HG03135 (cell line): Measurements from ENCODE around the gene TRMU.

ENCODE experiments used
- ATAC-seq: cut with Tn5 transposase; IDR thresholded peaks from one replicate; pipeline ENCODE4 v1.9.1; 2021; ENCODE audit warnings: mild to moderate bottlenecking, moderate library complexity; ENCODE audit not compliant: unreplicated experiment

The TRMU gene

GRCh38 chr22:46355369-46355995 is 20.0 kb downstream of the TRMU start:
- ATAC-seq, result no peak

DNA sequence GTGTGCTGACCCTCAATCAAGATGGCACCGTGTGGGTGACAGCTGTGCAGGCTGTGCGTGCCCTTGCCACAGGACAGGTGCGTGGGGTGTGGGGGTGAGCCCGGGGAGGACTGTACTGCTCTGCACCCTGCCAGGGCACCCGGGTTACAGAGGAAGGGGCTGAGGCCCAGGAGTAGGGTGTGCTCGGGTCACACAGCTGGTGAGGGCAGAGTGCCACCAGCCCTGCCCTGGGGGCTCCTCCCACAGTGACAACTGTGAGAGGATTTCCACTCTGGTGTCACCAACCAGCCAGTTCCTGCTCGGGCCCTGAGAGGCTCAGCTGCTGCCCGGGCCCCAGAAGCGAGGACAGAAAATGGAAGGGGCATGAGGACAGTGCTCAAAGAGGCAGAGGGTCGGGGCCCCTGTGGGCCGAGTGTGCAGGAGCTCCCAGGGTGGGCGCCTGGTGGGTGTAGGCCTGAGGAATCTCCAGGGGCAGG is 20.5 kb downstream of the TRMU start:
- no peak for ATAC-seq

DNA sequence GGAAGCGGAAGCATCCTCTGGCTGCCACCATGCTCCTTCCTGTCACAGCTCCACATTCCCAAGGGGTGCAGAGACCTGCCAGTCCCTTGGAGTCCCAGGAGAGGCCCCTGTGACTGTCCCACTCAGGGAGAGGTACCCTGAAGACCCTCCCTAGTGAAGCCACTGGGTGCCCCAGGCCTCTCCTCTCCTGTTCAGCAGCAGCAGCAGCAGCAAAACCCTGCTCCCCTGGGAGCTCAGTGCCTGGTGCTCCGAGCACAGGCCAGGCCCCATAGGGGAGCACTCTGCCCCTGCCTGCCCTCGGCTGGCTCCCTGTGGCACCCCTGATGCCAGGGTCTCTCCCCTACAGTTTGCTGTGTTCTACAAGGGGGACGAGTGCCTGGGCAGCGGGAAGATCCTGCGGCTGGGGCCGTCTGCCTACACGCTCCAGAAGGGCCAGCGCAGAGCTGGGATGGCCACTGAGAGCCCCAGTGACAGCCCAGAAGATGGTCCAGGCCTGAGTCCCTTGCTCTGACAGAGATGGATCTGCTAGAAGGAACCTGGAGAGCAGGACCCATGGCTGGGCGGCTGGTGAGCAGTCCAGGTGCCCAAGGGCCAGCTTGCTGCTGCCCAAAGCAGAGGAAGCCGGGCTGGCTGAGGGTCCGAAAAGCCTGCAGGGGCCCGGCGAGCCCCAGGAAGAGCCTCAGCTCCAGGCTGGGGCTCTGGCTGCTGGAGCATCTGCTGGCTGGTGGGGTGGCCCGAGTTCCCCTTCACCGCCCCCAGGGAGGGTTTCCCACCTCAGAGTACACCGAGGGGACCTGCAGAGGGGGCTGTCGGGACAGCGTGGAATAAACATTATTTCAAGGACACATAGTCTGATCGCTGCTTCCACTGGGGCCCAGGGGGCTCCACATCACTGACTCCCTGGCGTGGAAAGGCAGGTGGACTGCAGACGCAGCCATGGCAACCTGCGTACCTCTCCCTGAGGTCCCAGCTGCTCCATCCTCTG is 21.3 kb downstream of the TRMU start:
- ATAC-seq, result no peak

DNA sequence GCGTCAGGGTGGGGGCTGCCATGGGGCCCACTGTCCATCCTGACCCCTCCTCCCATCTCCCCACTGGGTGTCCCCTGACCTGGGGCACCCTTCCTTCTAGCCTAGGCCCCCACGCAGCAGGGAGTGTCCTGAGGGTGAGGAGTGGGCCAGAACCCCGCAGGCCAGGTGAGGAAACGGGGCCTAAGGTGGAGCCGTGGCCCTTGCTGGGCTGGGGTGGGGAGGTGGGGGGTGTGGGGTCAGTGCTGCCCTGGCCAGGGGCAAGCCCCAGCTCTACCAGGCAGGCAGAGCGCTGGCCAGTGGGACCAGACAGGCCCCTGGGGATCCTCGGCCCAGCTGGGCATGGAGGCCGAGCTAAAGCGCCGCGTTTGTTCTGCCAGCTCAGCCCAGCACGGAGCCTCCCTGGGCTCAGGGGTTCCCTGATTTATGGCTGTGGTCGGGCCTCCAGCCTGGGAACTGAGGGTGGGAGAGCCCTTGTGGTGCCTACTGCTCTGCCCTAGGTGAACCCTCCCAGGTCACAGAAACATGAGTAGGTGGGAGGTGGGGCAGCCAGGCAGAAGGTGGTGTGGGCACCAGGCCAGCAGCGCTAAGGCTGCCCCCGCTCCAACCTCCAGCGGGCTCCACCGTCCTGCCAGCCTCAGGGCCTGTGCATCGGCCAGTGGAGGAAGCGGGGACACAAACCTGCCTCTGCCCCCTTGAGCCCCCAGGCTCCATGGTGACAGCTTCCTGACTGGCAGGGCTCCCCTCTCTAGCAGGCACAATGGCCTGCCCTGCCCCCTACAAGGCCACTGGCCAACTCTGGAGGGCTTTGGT is 22.4 kb downstream of the TRMU start:
- ATAC-seq, result no peak

DNA sequence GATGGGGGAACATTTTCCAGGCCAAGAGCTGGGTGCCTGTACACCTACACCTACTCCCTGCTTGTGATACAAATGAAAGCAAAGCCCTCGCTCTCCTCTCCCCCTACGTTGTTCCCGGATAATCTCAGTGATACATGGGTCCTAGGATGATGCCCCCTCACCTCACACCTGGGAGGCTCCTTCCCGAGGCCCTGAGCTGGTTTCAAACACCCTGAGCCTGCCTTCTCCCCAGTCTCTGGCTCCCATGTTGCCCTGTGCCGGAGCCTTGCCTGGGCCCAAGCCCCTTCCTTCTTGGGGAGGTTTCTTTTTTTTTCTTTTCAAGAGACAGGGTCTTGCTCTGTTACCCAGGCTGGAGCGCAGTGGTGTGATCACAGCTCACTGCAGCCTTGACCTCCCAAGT is 23.3 kb downstream of the TRMU start:
- no peak for ATAC-seq

GRCh38 chr22:46359362-46359761 is 23.8 kb downstream of the TRMU start:
- no peak for ATAC-seq

DNA sequence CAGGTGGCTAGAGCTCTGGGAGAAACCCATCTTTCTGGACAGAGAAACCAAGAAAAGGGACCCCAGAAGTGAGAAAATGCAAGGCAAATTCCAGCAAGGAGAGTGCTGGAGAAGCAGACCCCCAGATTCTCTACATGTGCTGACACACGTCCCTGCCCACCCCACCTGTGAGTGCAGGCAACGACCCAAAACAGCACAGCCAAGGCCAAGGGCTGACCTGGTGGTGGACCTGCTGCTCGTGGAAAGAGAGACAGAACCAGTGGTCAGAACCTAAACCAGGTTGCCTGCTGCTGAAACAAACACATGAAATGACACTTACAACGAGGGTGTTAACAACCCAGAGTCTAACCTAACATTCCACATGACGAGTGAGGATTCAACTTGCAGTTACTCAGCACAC is 24.6 kb downstream of the TRMU start:
- no peak for ATAC-seq

GRCh38 chr22:46360891-46361290 is 25.4 kb downstream of the TRMU start:
- no peak for ATAC-seq

- no peak for ATAC-seq
These were observed 26.3 kb downstream of the TRMU start for GRCh38 chr22:46361826-46362202.

DNA sequence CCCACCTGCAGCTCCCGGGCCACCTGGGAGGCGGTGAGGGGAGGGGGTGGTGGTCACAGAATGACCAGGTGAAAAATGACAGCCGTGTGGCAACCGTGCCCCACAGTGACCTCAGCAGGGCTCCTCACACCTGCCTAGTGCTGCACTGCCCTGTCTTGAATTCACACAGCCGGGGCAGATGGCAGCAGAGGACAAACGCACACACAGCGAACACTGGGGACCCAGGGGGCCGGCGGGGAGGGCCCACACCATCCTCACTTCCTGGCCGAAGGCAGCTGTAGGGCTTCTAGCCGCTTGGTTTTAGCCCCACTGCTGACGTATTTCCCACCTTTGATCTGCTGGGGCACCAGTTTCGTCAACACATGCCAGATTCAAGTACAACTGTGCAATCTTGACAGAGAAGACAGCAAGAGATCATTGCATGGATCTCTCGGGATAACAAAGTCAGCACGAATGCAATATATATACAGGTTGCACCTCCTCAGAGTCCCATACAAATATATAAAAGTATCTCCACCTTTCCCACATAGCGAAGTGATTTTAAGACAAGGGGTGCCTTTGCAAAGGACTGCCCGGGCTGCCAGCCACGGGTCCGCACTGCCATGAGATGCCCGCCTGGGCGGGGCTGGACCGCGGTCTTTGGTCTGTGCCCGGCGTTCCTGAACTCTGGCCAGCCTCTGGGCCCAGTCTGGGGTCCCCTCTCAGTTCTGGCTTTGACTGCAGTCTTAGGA is 26.9 kb downstream of the TRMU start:
- ATAC-seq, result no peak

DNA sequence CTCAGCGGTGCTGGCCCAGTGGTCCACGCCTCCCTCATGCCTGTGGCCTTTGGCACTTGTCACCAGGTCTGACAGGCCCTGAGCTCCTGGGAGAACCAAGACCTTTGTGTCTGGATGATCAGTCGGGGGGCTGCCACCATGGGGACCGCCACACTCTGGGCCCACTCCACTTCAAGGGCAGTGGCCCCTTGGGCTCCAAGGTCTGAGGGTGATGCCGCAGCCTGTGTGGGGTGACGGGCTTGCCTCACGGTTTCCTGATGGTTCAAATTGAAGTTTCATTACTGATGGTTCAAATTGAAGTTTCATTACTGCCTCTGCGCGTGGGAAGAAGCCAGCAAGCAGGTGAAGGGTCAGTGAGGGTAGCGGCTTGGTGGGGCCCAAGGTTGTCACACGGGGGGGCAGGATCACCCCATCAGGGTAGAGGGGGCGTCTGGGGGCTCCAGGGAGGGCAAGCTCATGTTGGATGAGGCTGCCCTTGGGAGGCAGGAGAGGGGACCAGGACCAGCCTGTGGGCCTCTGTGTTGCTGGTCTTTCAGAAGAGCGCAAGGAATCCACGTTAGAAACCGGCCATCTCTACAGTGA is 27.5 kb downstream of the TRMU start:
- no peak for ATAC-seq

- no peak for ATAC-seq
These were observed 28.3 kb downstream of the TRMU start for GRCh38 chr22:46363611-46364321.

- ATAC-seq, result no peak
These were observed 29.0 kb downstream of the TRMU start for GRCh38 chr22:46364341-46365165.

- ATAC-seq, result no peak
These were observed 29.7 kb downstream of the TRMU start for GRCh38 chr22:46365166-46365624.

DNA sequence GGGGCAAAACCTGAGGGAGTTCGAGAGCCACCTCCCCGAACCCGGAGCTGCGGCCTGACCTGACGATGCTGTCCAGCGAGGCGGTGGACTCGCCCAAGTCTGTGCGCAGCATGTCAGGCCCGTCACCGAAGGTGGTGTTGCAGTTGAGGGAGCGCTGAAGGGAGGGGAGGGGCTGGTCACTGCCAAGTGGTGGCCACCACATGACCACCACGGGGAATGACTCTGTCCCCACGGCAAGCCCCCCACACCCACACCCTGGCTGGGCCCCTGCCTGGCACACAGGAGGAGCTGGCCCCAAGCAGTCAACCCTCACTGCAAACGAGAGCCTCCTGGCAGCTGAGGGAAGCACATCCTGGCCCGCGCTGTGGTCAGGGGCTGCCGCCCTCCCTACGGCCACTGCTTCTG is 30.8 kb downstream of the TRMU start:
- no peak for ATAC-seq

GRCh38 chr22:46366801-46367706 is 31.5 kb downstream of the TRMU start:
- no peak for ATAC-seq

- no peak for ATAC-seq
These were observed 32.2 kb downstream of the TRMU start for GRCh38 chr22:46367707-46368191.
